Measurements from ENCODE around the gene IL17C. TPM values are rescaled to one million over a fixed set of nuclear protein-coding genes. Genes with fewer than 3 reads are reported as not detected.
A peak's percentile ranks its signal among the peaks of the same experiment; 100 is the strongest.

Gene IL17C
- total and polyA plus RNA-seq, 3 donors from 2014 or later, result 0.75 to 1.5 (median 0.99) TPM

GRCh38 chr16:88624977-88625576 is 13.3 kb upstream of the IL17C start:
- no peak overlapping the region for H3K4me3 ChIP-seq
- H3K36me3 ChIP-seq (ENCODE audit: low read depth, missing control alignments), result no peaks in the 10 kb centered on the region

DNA sequence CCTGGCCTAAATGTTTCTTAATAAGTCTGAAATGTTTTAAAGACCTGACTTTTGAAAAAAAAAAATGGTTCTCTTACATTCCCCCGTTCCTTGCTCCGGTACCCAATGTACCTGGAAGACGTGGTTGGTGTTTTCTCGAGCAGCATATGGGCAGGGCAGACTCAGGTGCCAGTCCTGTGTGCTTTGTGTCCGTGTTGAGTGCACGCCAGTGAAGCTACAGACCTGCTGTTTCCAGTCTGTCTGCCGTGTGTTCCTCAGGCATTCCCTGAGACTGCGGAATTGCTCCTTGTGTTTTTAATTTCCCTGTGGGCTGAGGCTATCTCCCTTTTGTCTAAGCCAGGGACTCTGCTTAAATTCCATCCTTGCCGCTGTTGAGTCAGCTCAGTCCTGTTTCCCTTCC is 11.7 kb upstream of the IL17C start:
- Histone ChIP-seq H3K9me3 (no peaks in the 10 kb centered on the region), H3K36me3 (ENCODE audit: low read depth, missing control alignments) (no peaks in the 10 kb centered on the region), H3K4me3 (no peak overlapping the region), H3K27ac (no peak overlapping the region), H3K4me1 (no peaks in the 10 kb centered on the region), H3K27me3 (no peaks in the 10 kb centered on the region)
- WGBS, 2 donors, result 95% methylated on average over 9 of the region's 9 CpGs
- no peak for DNase-seq
- intact Hi-C loops (cut with DNase I; ENCODE audit: low total_unique reads), result no loop called here
- no peak for TF ChIP-seq POLR2A (IDR thresholded peaks at IDR 0.05)
- TF ChIP-seq CTCF (IDR thresholded peaks at IDR 0.05), result no peak

More at GRCh38 chr16:88624977-88625576, 13.3 kb upstream of the IL17C start:
- no peak for TF ChIP-seq CTCF (IDR thresholded peaks at IDR 0.05)
- no peak for TF ChIP-seq POLR2A (IDR thresholded peaks at IDR 0.05)
- Histone ChIP-seq H3K27me3 (no peaks in the 10 kb centered on the region), H3K9me3 (no peaks in the 10 kb centered on the region), H3K27ac (no peak overlapping the region), H3K4me1 (no peaks in the 10 kb centered on the region)
- WGBS, 2 donors, result 87 to 90% methylated on average over 15 to 16 of the region's 17 CpGs
- no peak for DNase-seq
- intact Hi-C loops (cut with DNase I; ENCODE audit: low total_unique reads), result no loop called here

DNA sequence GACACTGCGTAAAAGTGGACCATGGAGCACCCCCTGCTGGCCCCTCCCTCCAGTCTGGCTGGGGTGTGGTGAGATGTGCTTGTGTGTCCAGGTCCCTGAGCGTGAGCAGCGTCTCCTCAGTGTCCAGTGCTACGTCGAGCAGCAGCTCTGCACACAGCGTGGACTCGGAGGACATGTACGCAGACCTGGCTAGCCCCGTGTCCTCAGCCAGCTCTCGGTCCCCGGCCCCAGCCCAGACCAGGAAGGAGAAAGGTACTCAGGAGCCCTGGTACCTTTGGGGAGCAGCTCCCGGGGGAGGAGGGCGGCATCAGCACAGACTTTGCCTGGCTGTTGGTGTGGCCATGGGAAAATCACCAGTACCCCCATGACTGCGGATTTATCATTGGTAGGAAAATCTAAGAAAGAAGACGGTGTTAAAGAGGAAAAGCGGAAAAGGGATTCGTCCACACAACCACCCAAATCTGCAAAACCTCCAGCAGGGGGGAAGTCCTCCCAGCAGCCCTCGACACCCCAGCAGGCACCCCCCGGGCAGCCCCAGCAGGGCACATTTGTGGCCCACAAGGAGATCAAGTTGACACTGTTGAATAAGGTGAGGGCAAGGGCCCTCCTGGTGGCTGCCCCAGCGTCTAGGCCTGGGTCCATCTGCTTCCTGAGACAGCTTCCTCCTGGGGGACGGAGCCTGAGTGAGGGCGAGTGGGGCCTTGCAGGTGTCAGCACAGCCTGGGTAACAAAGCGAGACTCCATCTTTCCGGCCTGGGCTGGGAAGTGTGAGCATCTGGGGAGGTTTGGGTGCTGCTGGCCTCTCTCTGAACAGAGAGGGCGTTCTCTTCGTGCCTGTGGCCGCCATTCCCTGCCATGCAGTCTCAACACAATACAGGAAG is 10.6 kb upstream of the IL17C start:
- DNase-seq, result no peak
- Histone ChIP-seq H3K9me3 (no peaks in the 10 kb centered on the region), H3K4me3 (no peak overlapping the region), H3K4me1 (no peaks in the 10 kb centered on the region), H3K27ac (no peak overlapping the region), H3K27me3 (no peaks in the 10 kb centered on the region), H3K36me3 (ENCODE audit: low read depth, missing control alignments) (no peaks in the 10 kb centered on the region)
- intact Hi-C loops (cut with DNase I; ENCODE audit: low total_unique reads), result no loop called here
- WGBS, 2 donors, result 95 to 99% methylated on average over 19 to 27 of the region's 27 CpGs
- no peak for TF ChIP-seq CTCF (IDR thresholded peaks at IDR 0.05)
- no peak for TF ChIP-seq POLR2A (IDR thresholded peaks at IDR 0.05)

GRCh38 chr16:88628512-88628974 is 9.8 kb upstream of the IL17C start:
- no peak overlapping the region for H3K4me3 ChIP-seq
- DNase-seq, result peak; percentile 28
- WGBS, 2 donors, result 61 to 71% methylated on average over 9 to 12 of the region's 12 CpGs
- H3K9me3 ChIP-seq, result no peaks in the 10 kb centered on the region
- no peaks in the 10 kb centered on the region for H3K4me1 ChIP-seq
- no peaks in the 10 kb centered on the region for H3K36me3 ChIP-seq (ENCODE audit: low read depth, missing control alignments)
- no peak for TF ChIP-seq CTCF (IDR thresholded peaks at IDR 0.05)
- TF ChIP-seq POLR2A (IDR thresholded peaks at IDR 0.05), result no peak
- H3K27ac ChIP-seq, result no peak overlapping the region
- no peaks in the 10 kb centered on the region for H3K27me3 ChIP-seq
- intact Hi-C loops (cut with DNase I; ENCODE audit: low total_unique reads), result no loop called here

Measured in testis (tissue), 3 donors.